ENCODE measurements around the gene NAPSA. TPM values are rescaled to one million over a fixed set of nuclear protein-coding genes. Genes with fewer than 3 reads are reported as not detected.

The NAPSA gene
- total and polyA plus RNA-seq, 2 of the 8 experiments (the other 6 are each of a cell fraction or from before 2014, with no cell fraction given): 0.71 to 0.73 TPM

GRCh38 chr19:50333235-50333736, 32.2 kb downstream of the NAPSA start (continued):
- TF ChIP-seq TEAD4 (IDR thresholded peaks at IDR 0.05; ENCODE audit: low read depth, low read length) (peak; percentile 80), CHD2 (IDR thresholded peaks at IDR 0.05; ENCODE audit: low read length) (peak; percentile 25; the same call in 1 of the 2 replicates), CHD1 (IDR thresholded peaks at IDR 0.05; ENCODE audit: low read depth, low read length) (no peak), CTBP2 (IDR thresholded peaks at IDR 0.05; ENCODE audit: borderline replicate concordance, insufficient read depth, insufficient read length, low read length) (no peak)

Data from H1 (cell line).